Panc1 (cell line): ENCODE results near the gene CFAP299. TPM values are rescaled to one million over a fixed set of nuclear protein-coding genes. Genes with fewer than 3 reads are reported as not detected.

Experiments
- ATAC-seq: fragments of 200-7000 bp; cut with Tn5 transposase; 2 replicates; pipeline ENCODE4 v1.9.1; 2020; ENCODE audit warnings: mild to moderate bottlenecking, moderate library complexity
- BruUV-seq: library from RNA; stranded (reverse); fragments of 400-500 nt; replicated peaks from 2 replicates; lab custom pipeline; 2021; lab: Mats Ljungman, UMichigan
- CTCF ChIA-PET: fragments of 300-600 bp; sonication (Branson Sonifier 250); formaldehyde crosslinking; loops from one replicate; lab custom pipeline; 2022; ENCODE audit warnings: antibody characterized with exemption; lab: Charles Lee
- POLR2A ChIA-PET: fragments of 300-600 bp; sonication (Branson Sonifier 250); formaldehyde crosslinking; loops from one replicate; lab custom pipeline; 2022; ENCODE audit warnings: antibody characterized with exemption; lab: Charles Lee
- DNase-seq: peaks from one replicate; pipeline ENCODE4 v3.0.0-alpha.2; 2010; ENCODE audit warnings: low read depth, low spot score
- H3K27ac ChIP-seq: 2 replicates; pipeline ENCODE4 v1.5.1; 2011; ENCODE audit warnings: mild to moderate bottlenecking, low read length, inconsistent platforms
- H3K27me3 ChIP-seq: fragments of 200-500 bp; sonication (Bioruptor generic); 2 replicates; pipeline ENCODE4 v1.6.0; 2014; ENCODE audit warnings: low read length, inconsistent platforms; ENCODE audit not compliant: control insufficient read depth, insufficient read depth
- H3K36me3 ChIP-seq: fragments of 200-500 bp; sonication (Bioruptor generic); 2 replicates; pipeline ENCODE4 v1.5.1; 2014; ENCODE audit warnings: inconsistent platforms, mild to moderate bottlenecking, low read length, moderate library complexity; ENCODE audit not compliant: control insufficient read depth, insufficient read depth
- H3K4me1 ChIP-seq: 2 replicates; pipeline ENCODE4 v1.5.1; 2011; ENCODE audit warnings: inconsistent platforms, mild to moderate bottlenecking, low read length, moderate library complexity; ENCODE audit not compliant: control insufficient read depth, insufficient read depth
- H3K4me3 ChIP-seq, 2 experiments: 2 replicates each; pipeline ENCODE4 v1.5.1; 2011 to 2012; ENCODE audit warnings: low read depth in 2 of 2, low read length in 2 of 2, mild to moderate bottlenecking in 2 of 2, inconsistent platforms in 1 of 2, moderate library complexity in 1 of 2
- H3K9me3 ChIP-seq: fragments of 200-500 bp; sonication (Bioruptor generic); 2 replicates; pipeline ENCODE4 v1.5.1; 2014; ENCODE audit warnings: low read depth, mild to moderate bottlenecking, inconsistent platforms, low read length, moderate library complexity; ENCODE audit not compliant: control insufficient read depth, insufficient read depth
- CTCF ChIP-seq: fragments of 450-650 bp; IDR thresholded peaks from 2 replicates; pipeline ENCODE4 v1.5.1; 2017; ENCODE audit warnings: mild to moderate bottlenecking
- POLR2AphosphoS5 ChIP-seq: IDR thresholded peaks from 2 replicates; pipeline ENCODE4 v1.6.1; 2012; ENCODE audit warnings: mild to moderate bottlenecking, low read depth, low read length, moderate library complexity
- REST ChIP-seq, 2 experiments: IDR thresholded peaks; 2 replicates each; pipeline ENCODE4 v1.6.1; 2011 to 2012; ENCODE audit warnings: low read depth in 2 of 2, control low read depth in 1 of 2, low read length in 1 of 2, mild to moderate bottlenecking in 1 of 2, moderate library complexity in 1 of 2; ENCODE audit not compliant: insufficient read depth in 1 of 2
- SIN3A ChIP-seq: IDR thresholded peaks from 2 replicates; pipeline ENCODE4 v1.6.1; 2012; ENCODE audit warnings: low read depth, mild to moderate bottlenecking, low read length, moderate library complexity, borderline replicate concordance; ENCODE audit not compliant: insufficient read depth
- TCF7L2 ChIP-seq: IDR thresholded peaks from 2 replicates; pipeline ENCODE4 v1.6.1; 2011; ENCODE audit warnings: mild to moderate bottlenecking, low read depth, low read length, inconsistent platforms
- in situ Hi-C: cut with HindIII; loops from 2 replicates; pipeline ENCODE4 v1.10.0; 2016; ENCODE audit warnings: low sequenced_read_pairs, low pct_unique_long_range_greater_than_20kb
- intact Hi-C: fragments of 100-400 bp; cut with micrococcal nuclease; formaldehyde crosslinking; loops from one replicate; pipeline ENCODE4 v1.10.0; 2022; ENCODE audit not compliant: unreplicated experiment
- total RNA-seq: library from RNA; stranded (reverse); gene quantifications from one replicate; pipeline ENCODE4 v1.2.1, GENCODE V29; 2021; ENCODE audit not compliant: unreplicated experiment

CFAP299 gene
- total RNA-seq, 1 experiment from 2014 or later: not detected

GRCh38 chr4:80422727-80423404 lies 87.3 kb downstream of the CFAP299 start:
- TF ChIP-seq REST (IDR thresholded peaks at IDR 0.05; ENCODE audit: insufficient read depth in 1 of 2, low read depth in 2 of 2, low read length in 1 of 2) (no peak), TCF7L2 (no peak), CTCF (no peak), SIN3A (no peak), POLR2AphosphoS5 (no peak)
- H3K27me3 ChIP-seq: no peaks in the 10 kb centered on the region
- H3K27ac ChIP-seq: no peak overlapping the region
- H3K4me3 ChIP-seq: no peak overlapping the region
- H3K9me3 ChIP-seq: no peaks in the 10 kb centered on the region
- H3K4me1 ChIP-seq: no peaks in the 10 kb centered on the region
- in situ Hi-C loops (no loop called here), intact Hi-C loops (no loop called here)
- H3K36me3 ChIP-seq: no peaks in the 10 kb centered on the region
- POLR2A ChIA-PET: interaction anchor here (0.6 kb wide), 1 partner anchor 192 kb away, joined by 5 read pairs; no protein-coding TSS in a partner anchor
- no TSS peak for BruUV-seq
- no peak for ATAC-seq
- CTCF ChIA-PET: no interaction called here
- DNase-seq: no peak

GRCh38 chr4:80423553-80424224 lies 88.2 kb downstream of the CFAP299 start:
- BruUV-seq: no TSS peak
- ChIA-PET CTCF (no interaction called here), POLR2A (no interaction called here)
- DNase-seq: no peak
- H3K36me3 ChIP-seq: no peaks in the 10 kb centered on the region
- no peak overlapping the region for H3K4me3 ChIP-seq
- intact Hi-C loops: no loop called here
- no peak for ATAC-seq
- no peak for TF ChIP-seq SIN3A
- TF ChIP-seq CTCF: no peak
- TF ChIP-seq POLR2AphosphoS5: no peak
- no peak for TF ChIP-seq REST (IDR thresholded peaks at IDR 0.05; ENCODE audit: insufficient read depth in 1 of 2, low read depth in 2 of 2, low read length in 1 of 2)
- TF ChIP-seq TCF7L2: no peak
- H3K27ac ChIP-seq: no peak overlapping the region
- H3K4me1 ChIP-seq: no peaks in the 10 kb centered on the region
- no peaks in the 10 kb centered on the region for H3K27me3 ChIP-seq
- H3K9me3 ChIP-seq: no peaks in the 10 kb centered on the region
- in situ Hi-C loops: no loop called here
